Activated naive CD4-positive, alpha-beta T cell treated with anti-CD3 and anti-CD28 coated beads, Interleukin-2, amount 50 U/mL, for 24 hours (primary cell): ENCODE results near the gene HDAC4.

Experiments
- H3K27ac Mint-ChIP-seq: one replicate; pipeline ENCODE4 v1.8.0; 2021; ENCODE audit warnings: mild to moderate bottlenecking, mixed read lengths
- H3K27me3 Mint-ChIP-seq: one replicate; pipeline ENCODE4 v1.8.0; 2021; ENCODE audit warnings: mixed read lengths
- H3K36me3 Mint-ChIP-seq: one replicate; pipeline ENCODE4 v1.8.0; 2021; ENCODE audit warnings: mixed read lengths
- H3K4me1 Mint-ChIP-seq: one replicate; pipeline ENCODE4 v1.8.0; 2021; ENCODE audit warnings: mixed read lengths
- H3K4me3 Mint-ChIP-seq: one replicate; pipeline ENCODE4 v1.8.0; 2021; ENCODE audit warnings: mild to moderate bottlenecking, mixed read lengths
- H3K9me3 Mint-ChIP-seq: one replicate; pipeline ENCODE4 v1.8.0; 2021; ENCODE audit warnings: mixed read lengths

Gene HDAC4

GRCh38 chr2:239343946-239344856 is 56.6 kb downstream of the HDAC4 start:
- H3K9me3 Mint-ChIP-seq, result no peaks in the 10 kb centered on the region
- no peak overlapping the region for H3K27ac Mint-ChIP-seq

GRCh38 chr2:239343460-239343859 is 57.4 kb downstream of the HDAC4 start:
- H3K36me3 Mint-ChIP-seq, result no peaks in the 10 kb centered on the region
- peaks cover 26% of the 10 kb centered on the region for H3K4me1 Mint-ChIP-seq
- H3K4me3 Mint-ChIP-seq, result no peak overlapping the region
- H3K27me3 Mint-ChIP-seq, result no peaks in the 10 kb centered on the region
- no peak overlapping the region for H3K27ac Mint-ChIP-seq
- no peaks in the 10 kb centered on the region for H3K9me3 Mint-ChIP-seq

More at GRCh38 chr2:239343946-239344856, 56.6 kb downstream of the HDAC4 start:
- H3K36me3 Mint-ChIP-seq, result no peaks in the 10 kb centered on the region
- H3K27me3 Mint-ChIP-seq, result no peaks in the 10 kb centered on the region
- H3K4me3 Mint-ChIP-seq, result no peak overlapping the region
- H3K4me1 Mint-ChIP-seq, result peaks cover 25% of the 10 kb centered on the region

GRCh38 chr2:239341840-239342239 is 59.0 kb downstream of the HDAC4 start:
- H3K4me1 Mint-ChIP-seq, result peaks cover 26% of the 10 kb centered on the region
- peaks cover 2% of the 10 kb centered on the region for H3K36me3 Mint-ChIP-seq
- no peak overlapping the region for H3K27ac Mint-ChIP-seq
- H3K9me3 Mint-ChIP-seq, result no peaks in the 10 kb centered on the region
- H3K4me3 Mint-ChIP-seq, result no peak overlapping the region
- no peaks in the 10 kb centered on the region for H3K27me3 Mint-ChIP-seq

GRCh38 chr2:239341146-239341732 is 59.6 kb downstream of the HDAC4 start:
- no peaks in the 10 kb centered on the region for H3K27me3 Mint-ChIP-seq
- peaks cover 3% of the 10 kb centered on the region for H3K36me3 Mint-ChIP-seq
- no peak overlapping the region for H3K27ac Mint-ChIP-seq
- no peaks in the 10 kb centered on the region for H3K9me3 Mint-ChIP-seq
- H3K4me1 Mint-ChIP-seq, result peaks cover 26% of the 10 kb centered on the region
- no peak overlapping the region for H3K4me3 Mint-ChIP-seq

GRCh38 chr2:239339726-239340601 is 60.9 kb downstream of the HDAC4 start:
- Mint-ChIP-seq H3K9me3 (no peaks in the 10 kb centered on the region), H3K4me3 (no peak overlapping the region), H3K36me3 (peaks cover 3% of the 10 kb centered on the region), H3K27ac (no peak overlapping the region), H3K27me3 (no peaks in the 10 kb centered on the region), H3K4me1 (peaks cover 33% of the 10 kb centered on the region)

- Mint-ChIP-seq H3K4me1 (peaks cover 33% of the 10 kb centered on the region), H3K27me3 (no peaks in the 10 kb centered on the region), H3K9me3 (no peaks in the 10 kb centered on the region), H3K27ac (no peak overlapping the region), H3K36me3 (peaks cover 3% of the 10 kb centered on the region), H3K4me3 (no peak overlapping the region)
Measured at GRCh38 chr2:239339241-239339640, 61.6 kb downstream of the HDAC4 start.

GRCh38 chr2:239337877-239338484 is 62.8 kb downstream of the HDAC4 start:
- H3K27ac Mint-ChIP-seq, result no peak overlapping the region
- peaks cover 33% of the 10 kb centered on the region for H3K4me1 Mint-ChIP-seq

GRCh38 chr2:239337122-239337876 is 63.5 kb downstream of the HDAC4 start:
- no peaks in the 10 kb centered on the region for H3K27me3 Mint-ChIP-seq
- peaks cover 31% of the 10 kb centered on the region for H3K4me1 Mint-ChIP-seq
- no peak overlapping the region for H3K27ac Mint-ChIP-seq
- no peak overlapping the region for H3K4me3 Mint-ChIP-seq
- no peaks in the 10 kb centered on the region for H3K9me3 Mint-ChIP-seq
- H3K36me3 Mint-ChIP-seq, result peaks cover 3% of the 10 kb centered on the region

More at GRCh38 chr2:239337877-239338484, 62.8 kb downstream of the HDAC4 start:
- Mint-ChIP-seq H3K4me3 (no peak overlapping the region), H3K27me3 (no peaks in the 10 kb centered on the region), H3K9me3 (no peaks in the 10 kb centered on the region), H3K36me3 (peaks cover 3% of the 10 kb centered on the region)

- H3K4me3 Mint-ChIP-seq, result peak overlapping the region; percentile 30
- peaks cover 58% of the 10 kb centered on the region for H3K4me1 Mint-ChIP-seq
- no peaks in the 10 kb centered on the region for H3K27me3 Mint-ChIP-seq
- no peaks in the 10 kb centered on the region for H3K36me3 Mint-ChIP-seq
- H3K9me3 Mint-ChIP-seq, result no peaks in the 10 kb centered on the region
- H3K27ac Mint-ChIP-seq, result no peak overlapping the region
Measured at GRCh38 chr2:239331560-239331959, 69.3 kb downstream of the HDAC4 start.

- H3K27me3 Mint-ChIP-seq, result no peaks in the 10 kb centered on the region
- no peaks in the 10 kb centered on the region for H3K36me3 Mint-ChIP-seq
- peak overlapping the region; percentile 30 for H3K4me3 Mint-ChIP-seq
- H3K27ac Mint-ChIP-seq, result no peak overlapping the region
- no peaks in the 10 kb centered on the region for H3K9me3 Mint-ChIP-seq
- peaks cover 62% of the 10 kb centered on the region for H3K4me1 Mint-ChIP-seq
Measured at GRCh38 chr2:239330836-239331235, 70.0 kb downstream of the HDAC4 start.

GRCh38 chr2:239329972-239330572 is 70.7 kb downstream of the HDAC4 start:
- H3K36me3 Mint-ChIP-seq, result peaks cover 3% of the 10 kb centered on the region
- no peaks in the 10 kb centered on the region for H3K27me3 Mint-ChIP-seq
- no peak overlapping the region for H3K27ac Mint-ChIP-seq
- peaks cover 3% of the 10 kb centered on the region for H3K9me3 Mint-ChIP-seq
- no peak overlapping the region for H3K4me3 Mint-ChIP-seq
- peaks cover 61% of the 10 kb centered on the region for H3K4me1 Mint-ChIP-seq

- no peak overlapping the region for H3K27ac Mint-ChIP-seq
- peaks cover 7% of the 10 kb centered on the region for H3K36me3 Mint-ChIP-seq
- peaks cover 5% of the 10 kb centered on the region for H3K9me3 Mint-ChIP-seq
- H3K4me1 Mint-ChIP-seq, result peaks cover 68% of the 10 kb centered on the region
- no peaks in the 10 kb centered on the region for H3K27me3 Mint-ChIP-seq
- no peak overlapping the region for H3K4me3 Mint-ChIP-seq
Measured at GRCh38 chr2:239329284-239329971, 71.4 kb downstream of the HDAC4 start.

GRCh38 chr2:239328351-239329191 is 72.2 kb downstream of the HDAC4 start:
- Mint-ChIP-seq H3K27ac (no peak overlapping the region), H3K27me3 (no peaks in the 10 kb centered on the region), H3K9me3 (peaks cover 5% of the 10 kb centered on the region), H3K36me3 (peaks cover 7% of the 10 kb centered on the region), H3K4me1 (peaks cover 74% of the 10 kb centered on the region), H3K4me3 (no peak overlapping the region)
